HepG2 (cell line): ENCODE data around the gene VAV2. TPM values are rescaled to one million over a fixed set of nuclear protein-coding genes. Genes with fewer than 3 reads are reported as not detected.

Experiments
- ARNTL ChIP-seq: sonication (generic); formaldehyde crosslinking; IDR thresholded peaks from 2 replicates; pipeline ENCODE4 v1.4.0; 2020; ENCODE audit warnings: mild to moderate bottlenecking, missing genetic modification reagents
- CENPX ChIP-seq: sonication (generic); formaldehyde crosslinking; IDR thresholded peaks from 2 replicates; pipeline ENCODE4 v1.9.0; 2021; ENCODE audit warnings: mild to moderate bottlenecking, missing genetic modification reagents, moderate library complexity
- KMT2A ChIP-seq: sonication (generic); formaldehyde crosslinking; IDR thresholded peaks from 2 replicates; pipeline ENCODE4 v1.4.0; 2020; ENCODE audit warnings: missing genetic modification reagents
- MEIS1 ChIP-seq: sonication (generic); formaldehyde crosslinking; IDR thresholded peaks from 2 replicates; pipeline ENCODE4 v1.9.0; 2021; ENCODE audit warnings: mild to moderate bottlenecking, missing genetic modification reagents, moderate library complexity, borderline replicate concordance
- MTA1 ChIP-seq: sonication (generic); formaldehyde crosslinking; IDR thresholded peaks from 2 replicates; pipeline ENCODE4 v1.4.0; 2020; ENCODE audit warnings: missing genetic modification reagents, mild to moderate bottlenecking, borderline replicate concordance
- MYC ChIP-seq: sonication (generic); formaldehyde crosslinking; IDR thresholded peaks from 2 replicates; pipeline ENCODE4 v1.9.0; 2021; ENCODE audit warnings: missing genetic modification reagents, borderline replicate concordance
- NRL ChIP-seq: sonication (generic); formaldehyde crosslinking; IDR thresholded peaks from 2 replicates; pipeline ENCODE4 v1.5.0; 2020; ENCODE audit warnings: missing genetic modification reagents, mild to moderate bottlenecking, moderate library complexity, borderline replicate concordance
- PHF5A ChIP-seq: IDR thresholded peaks from one replicate; pipeline ENCODE4 v1.6.1; 2018; ENCODE audit warnings: low read depth, missing genetic modification reagents; ENCODE audit not compliant: unreplicated experiment
- RCOR2 ChIP-seq: IDR thresholded peaks from 2 replicates; pipeline ENCODE4 v1.6.1; 2016; ENCODE audit warnings: missing biosample characterization, missing genetic modification reagents
- U2AF2 ChIP-seq: fragments of 200-400 bp; formaldehyde crosslinking; IDR thresholded peaks from 2 replicates; pipeline ENCODE4 v1.6.1; 2017; ENCODE audit warnings: low read depth, mild to moderate bottlenecking, low read length
- ZNF24 ChIP-seq: fragments of 450-650 bp; IDR thresholded peaks from 2 replicates; pipeline ENCODE4 v1.6.1; 2017; ENCODE audit warnings: antibody characterized with exemption, mild to moderate bottlenecking
- polyA plus RNA-seq, 8 experiments: library from polyadenylated mRNA; depleted of rRNA in 3 of 8; stranded (reverse) in 7 of 8; unstranded in 1 of 8; fragments of >200 nt; fragmentation: Illumina TruSeq in 4 of 8; extraction: Trizol in 4 of 8; gene quantifications; 2 replicates each; pipeline versions ENCODE4 v1.2.1 to v1.2.3, GENCODE V29; 2011 to 2016; ENCODE audit warnings: low read depth in 4 of 8, missing spikeins in 1 of 8, mixed read lengths in 1 of 8; ENCODE audit not compliant: insufficient read depth in 1 of 8
- total RNA-seq, 5 experiments: library from RNA; depleted of rRNA; stranded (reverse); fragments of >200 nt; fragmentation: Illumina TruSeq; extraction: Trizol; gene quantifications; 2 replicates each; pipeline ENCODE4 v1.2.3, GENCODE V29; 2016; ENCODE audit warnings: low read depth in 1 of 5
- TF ChIP-seq, protein P1 (sequence below): sonication (generic); formaldehyde crosslinking; IDR thresholded peaks from 2 replicates; pipeline ENCODE4 v1.4.0; 2020; ENCODE audit warnings: missing genetic modification reagents, borderline replicate concordance
- TF ChIP-seq, protein P2 (sequence below): sonication (generic); formaldehyde crosslinking; IDR thresholded peaks from 2 replicates; pipeline ENCODE4 v1.4.0; 2020; ENCODE audit warnings: missing genetic modification reagents, mild to moderate bottlenecking, borderline replicate concordance
- TF ChIP-seq, protein P3 (sequence below): sonication (generic); formaldehyde crosslinking; IDR thresholded peaks from 2 replicates; pipeline ENCODE4 v1.5.1; 2020; ENCODE audit warnings: mild to moderate bottlenecking, missing genetic modification reagents, moderate library complexity
- TF ChIP-seq, protein P4 (sequence below): sonication (generic); formaldehyde crosslinking; IDR thresholded peaks from 2 replicates; pipeline ENCODE4 v1.8.1; 2023; ENCODE audit warnings: mild to moderate bottlenecking, inconsistent platforms, moderate library complexity, missing genetic modification reagents, borderline replicate concordance

VAV2 gene
- total and polyA plus RNA-seq, 2 of the 13 experiments (the other 11 are each of a cell fraction or from before 2014, with no cell fraction given), result 22.5 to 22.9 TPM

GRCh38 chr9:133979921-133980863, 11.9 kb downstream of the VAV2 start (continued):
- TF ChIP-seq, protein P1, sequence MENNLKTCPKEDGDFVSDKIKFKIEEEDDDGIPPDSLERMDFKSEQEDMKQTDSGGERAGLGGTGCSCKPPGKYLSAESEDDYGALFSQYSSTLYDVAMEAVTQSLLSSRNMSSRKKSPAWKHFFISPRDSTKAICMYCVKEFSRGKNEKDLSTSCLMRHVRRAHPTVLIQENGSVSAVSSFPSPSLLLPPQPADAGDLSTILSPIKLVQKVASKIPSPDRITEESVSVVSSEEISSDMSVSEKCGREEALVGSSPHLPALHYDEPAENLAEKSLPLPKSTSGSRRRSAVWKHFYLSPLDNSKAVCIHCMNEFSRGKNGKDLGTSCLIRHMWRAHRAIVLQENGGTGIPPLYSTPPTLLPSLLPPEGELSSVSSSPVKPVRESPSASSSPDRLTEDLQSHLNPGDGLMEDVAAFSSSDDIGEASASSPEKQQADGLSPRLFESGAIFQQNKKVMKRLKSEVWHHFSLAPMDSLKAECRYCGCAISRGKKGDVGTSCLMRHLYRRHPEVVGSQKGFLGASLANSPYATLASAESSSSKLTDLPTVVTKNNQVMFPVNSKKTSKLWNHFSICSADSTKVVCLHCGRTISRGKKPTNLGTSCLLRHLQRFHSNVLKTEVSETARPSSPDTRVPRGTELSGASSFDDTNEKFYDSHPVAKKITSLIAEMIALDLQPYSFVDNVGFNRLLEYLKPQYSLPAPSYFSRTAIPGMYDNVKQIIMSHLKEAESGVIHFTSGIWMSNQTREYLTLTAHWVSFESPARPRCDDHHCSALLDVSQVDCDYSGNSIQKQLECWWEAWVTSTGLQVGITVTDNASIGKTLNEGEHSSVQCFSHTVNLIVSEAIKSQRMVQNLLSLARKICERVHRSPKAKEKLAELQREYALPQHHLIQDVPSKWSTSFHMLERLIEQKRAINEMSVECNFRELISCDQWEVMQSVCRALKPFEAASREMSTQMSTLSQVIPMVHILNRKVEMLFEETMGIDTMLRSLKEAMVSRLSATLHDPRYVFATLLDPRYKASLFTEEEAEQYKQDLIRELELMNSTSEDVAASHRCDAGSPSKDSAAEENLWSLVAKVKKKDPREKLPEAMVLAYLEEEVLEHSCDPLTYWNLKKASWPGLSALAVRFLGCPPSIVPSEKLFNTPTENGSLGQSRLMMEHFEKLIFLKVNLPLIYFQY (CRISPR knock-in tag), result no peak
- TF ChIP-seq, protein P2, sequence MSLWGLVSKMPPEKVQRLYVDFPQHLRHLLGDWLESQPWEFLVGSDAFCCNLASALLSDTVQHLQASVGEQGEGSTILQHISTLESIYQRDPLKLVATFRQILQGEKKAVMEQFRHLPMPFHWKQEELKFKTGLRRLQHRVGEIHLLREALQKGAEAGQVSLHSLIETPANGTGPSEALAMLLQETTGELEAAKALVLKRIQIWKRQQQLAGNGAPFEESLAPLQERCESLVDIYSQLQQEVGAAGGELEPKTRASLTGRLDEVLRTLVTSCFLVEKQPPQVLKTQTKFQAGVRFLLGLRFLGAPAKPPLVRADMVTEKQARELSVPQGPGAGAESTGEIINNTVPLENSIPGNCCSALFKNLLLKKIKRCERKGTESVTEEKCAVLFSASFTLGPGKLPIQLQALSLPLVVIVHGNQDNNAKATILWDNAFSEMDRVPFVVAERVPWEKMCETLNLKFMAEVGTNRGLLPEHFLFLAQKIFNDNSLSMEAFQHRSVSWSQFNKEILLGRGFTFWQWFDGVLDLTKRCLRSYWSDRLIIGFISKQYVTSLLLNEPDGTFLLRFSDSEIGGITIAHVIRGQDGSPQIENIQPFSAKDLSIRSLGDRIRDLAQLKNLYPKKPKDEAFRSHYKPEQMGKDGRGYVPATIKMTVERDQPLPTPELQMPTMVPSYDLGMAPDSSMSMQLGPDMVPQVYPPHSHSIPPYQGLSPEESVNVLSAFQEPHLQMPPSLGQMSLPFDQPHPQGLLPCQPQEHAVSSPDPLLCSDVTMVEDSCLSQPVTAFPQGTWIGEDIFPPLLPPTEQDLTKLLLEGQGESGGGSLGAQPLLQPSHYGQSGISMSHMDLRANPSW (CRISPR knock-in tag), result no peak
- TF ChIP-seq NRL (peak; percentile 24; the same call in 1 of the 2 replicates), RCOR2 (no peak), ARNTL (CRISPR knock-in tag) (0 out of 2 replicates have a peak, but pooled peaks have one; percentile 2), KMT2A (CRISPR knock-in tag) (no peak), CENPX (no peak), MTA1 (peak; percentile 35; the same call in 1 of the 2 replicates), U2AF2 (no peak), MYC (CRISPR knock-in tag) (peak; percentile 36; the same call in 1 of the 2 replicates), PHF5A (no peak), ZNF24 (no peak), MEIS1 (CRISPR knock-in tag) (0 out of 2 replicates have a peak, but pooled peaks have one; percentile 14)
- TF ChIP-seq, protein P3, sequence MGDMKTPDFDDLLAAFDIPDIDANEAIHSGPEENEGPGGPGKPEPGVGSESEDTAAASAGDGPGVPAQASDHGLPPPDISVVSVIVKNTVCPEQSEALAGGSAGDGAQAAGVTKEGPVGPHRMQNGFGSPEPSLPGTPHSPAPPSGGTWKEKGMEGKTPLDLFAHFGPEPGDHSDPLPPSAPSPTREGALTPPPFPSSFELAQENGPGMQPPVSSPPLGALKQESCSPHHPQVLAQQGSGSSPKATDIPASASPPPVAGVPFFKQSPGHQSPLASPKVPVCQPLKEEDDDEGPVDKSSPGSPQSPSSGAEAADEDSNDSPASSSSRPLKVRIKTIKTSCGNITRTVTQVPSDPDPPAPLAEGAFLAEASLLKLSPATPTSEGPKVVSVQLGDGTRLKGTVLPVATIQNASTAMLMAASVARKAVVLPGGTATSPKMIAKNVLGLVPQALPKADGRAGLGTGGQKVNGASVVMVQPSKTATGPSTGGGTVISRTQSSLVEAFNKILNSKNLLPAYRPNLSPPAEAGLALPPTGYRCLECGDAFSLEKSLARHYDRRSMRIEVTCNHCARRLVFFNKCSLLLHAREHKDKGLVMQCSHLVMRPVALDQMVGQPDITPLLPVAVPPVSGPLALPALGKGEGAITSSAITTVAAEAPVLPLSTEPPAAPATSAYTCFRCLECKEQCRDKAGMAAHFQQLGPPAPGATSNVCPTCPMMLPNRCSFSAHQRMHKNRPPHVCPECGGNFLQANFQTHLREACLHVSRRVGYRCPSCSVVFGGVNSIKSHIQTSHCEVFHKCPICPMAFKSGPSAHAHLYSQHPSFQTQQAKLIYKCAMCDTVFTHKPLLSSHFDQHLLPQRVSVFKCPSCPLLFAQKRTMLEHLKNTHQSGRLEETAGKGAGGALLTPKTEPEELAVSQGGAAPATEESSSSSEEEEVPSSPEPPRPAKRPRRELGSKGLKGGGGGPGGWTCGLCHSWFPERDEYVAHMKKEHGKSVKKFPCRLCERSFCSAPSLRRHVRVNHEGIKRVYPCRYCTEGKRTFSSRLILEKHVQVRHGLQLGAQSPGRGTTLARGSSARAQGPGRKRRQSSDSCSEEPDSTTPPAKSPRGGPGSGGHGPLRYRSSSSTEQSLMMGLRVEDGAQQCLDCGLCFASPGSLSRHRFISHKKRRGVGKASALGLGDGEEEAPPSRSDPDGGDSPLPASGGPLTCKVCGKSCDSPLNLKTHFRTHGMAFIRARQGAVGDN (CRISPR knock-in tag), result peak; percentile 83
- TF ChIP-seq, protein P4, sequence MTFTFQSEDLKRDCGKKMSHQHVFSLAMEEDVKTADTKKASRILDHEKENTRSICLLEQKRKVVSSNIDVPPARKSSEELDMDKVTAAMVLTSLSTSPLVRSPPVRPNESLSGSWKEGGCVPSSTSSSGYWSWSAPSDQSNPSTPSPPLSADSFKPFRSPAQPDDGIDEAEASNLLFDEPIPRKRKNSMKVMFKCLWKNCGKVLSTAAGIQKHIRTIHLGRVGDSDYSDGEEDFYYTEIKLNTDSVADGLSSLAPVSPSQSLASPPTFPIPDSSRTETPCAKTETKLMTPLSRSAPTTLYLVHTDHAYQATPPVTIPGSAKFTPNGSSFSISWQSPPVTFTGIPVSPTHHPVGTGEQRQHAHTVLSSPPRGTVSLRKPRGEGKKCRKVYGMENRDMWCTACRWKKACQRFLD (CRISPR knock-in tag), result no peak; the same call in 1 of the 2 replicates
